Measurements from ENCODE around the gene ZNF865.

GRCh38 chr19:55623561-55623960, 18.1 kb downstream of the ZNF865 start:
- TF ChIP-seq CTCF (conservative IDR thresholded peaks at IDR 0.05; ENCODE audit: low read length) (no peak), EZH2phosphoT487 (IDR thresholded peaks at IDR 0.05; ENCODE audit: borderline replicate concordance, low read depth, low read length) (no peak)

Measured in OCI-LY7 (cell line).